SH-SY5Y (cell line): ENCODE data around the gene CTNNA3.

ENCODE experiments used
- GATA2 ChIP-seq: IDR thresholded peaks from 2 replicates; pipeline ENCODE4 v1.6.1; 2011; ENCODE audit warnings: mild to moderate bottlenecking, low read depth, low read length
- GATA3 ChIP-seq: IDR thresholded peaks from 2 replicates; pipeline ENCODE4 v1.6.1; 2011; ENCODE audit warnings: low read depth, mild to moderate bottlenecking, low read length, moderate library complexity

GRCh38 chr10:66176772-66177171 is 1519.2 kb downstream of the CTNNA3 start:
- TF ChIP-seq GATA2, result no peak
- no peak for TF ChIP-seq GATA3
